GM12878 (cell line): Measurements from ENCODE around the gene NFKB2. TPM values are rescaled to one million over a fixed set of nuclear protein-coding genes. Genes with fewer than 3 reads are reported as not detected.

Source experiments
- ATAC-seq: fragments of 200-7000 bp; cut with Tn5 transposase; 3 replicates; pipeline ENCODE4 v1.9.1; 2020; ENCODE audit warnings: mild to moderate bottlenecking, moderate library complexity
- BruUV-seq: library from RNA; stranded (reverse); fragments of 400-500 nt; replicated peaks from 2 replicates; lab custom pipeline; 2021; lab: Mats Ljungman, UMichigan
- CTCF ChIA-PET: fragments of 300-600 bp; sonication (Branson Sonifier 250); formaldehyde crosslinking; extraction: SDS; loops from one replicate; lab custom pipeline; 2021; ENCODE audit warnings: inconsistent platforms; lab: Yijun Ruan, JAX
- POLR2A ChIA-PET: fragments of 350-600 bp; formaldehyde crosslinking; extraction: SDS; loops from one replicate; lab custom pipeline; 2021; ENCODE audit warnings: inconsistent platforms; lab: Charles Lee
- RAD21 ChIA-PET: fragments of 300-600 bp; sonication (Branson Sonifier 250); formaldehyde crosslinking; loops from one replicate; lab custom pipeline; 2023; ENCODE audit warnings: antibody characterized with exemption; ENCODE audit not compliant: unreplicated experiment; lab: Charles Lee
- SMC1A ChIA-PET: fragments of 300-600 bp; sonication (Branson Sonifier 250); formaldehyde crosslinking; loops from one replicate; lab custom pipeline; 2023; ENCODE audit not compliant: unreplicated experiment, uncharacterized antibody; lab: Charles Lee
- DNase-seq: peaks from one replicate; pipeline ENCODE4 v3.0.0-alpha.2; 2011; ENCODE audit warnings: low read depth, low spot score
- FAIRE-seq: peaks from 3 replicates; lab custom pipeline; 2011; peaks lifted over from hg19 to GRCh38; lab: Jason Lieb, UNC
- H2AFZ ChIP-seq: 2 replicates; pipeline ENCODE4 v1.6.0; 2011; ENCODE audit warnings: low read depth, low read length, control low read depth; ENCODE audit not compliant: control insufficient read depth
- H3K27ac ChIP-seq: 2 replicates; pipeline ENCODE4 v1.5.1; 2011; ENCODE audit warnings: control low read depth; ENCODE audit not compliant: control insufficient read depth, insufficient read depth
- H3K27me3 ChIP-seq, 2 experiments: replicated peaks in 1 of 2; 2 replicates each; pipeline versions ENCODE4 v1.6.0 to v1.6.1; 2011; ENCODE audit warnings: low read length in 1 of 2; ENCODE audit not compliant: control insufficient read depth in 2 of 2, insufficient read depth in 2 of 2
- H3K36me3 ChIP-seq, 2 experiments: 2 replicates each; pipeline ENCODE4 v1.5.1; 2011; ENCODE audit warnings: low read length in 1 of 2; ENCODE audit not compliant: control insufficient read depth in 2 of 2, insufficient read depth in 2 of 2
- H3K4me1 ChIP-seq: 2 replicates; pipeline ENCODE4 v1.6.1; 2011; ENCODE audit warnings: mild to moderate bottlenecking, low read length, moderate library complexity, mixed read lengths; ENCODE audit not compliant: control insufficient read depth, insufficient read depth
- H3K4me2 ChIP-seq: 2 replicates; pipeline ENCODE4 v1.6.0; 2011; ENCODE audit warnings: control low read depth; ENCODE audit not compliant: control insufficient read depth, insufficient read depth
- H3K4me3 ChIP-seq: fragments of 200-600 bp; sonication (generic); 2 replicates; pipeline ENCODE4 v1.5.1; 2016
- H3K79me2 ChIP-seq: 2 replicates; pipeline ENCODE4 v1.6.0; 2011; ENCODE audit warnings: low read length; ENCODE audit not compliant: control insufficient read depth, insufficient read depth
- H3K9ac ChIP-seq: 2 replicates; pipeline ENCODE4 v1.8.0; 2011; ENCODE audit warnings: low read length, control low read depth, mixed read lengths; ENCODE audit not compliant: control insufficient read depth, insufficient read depth
- H3K9me3 ChIP-seq: replicated peaks from 3 replicates; pipeline ENCODE4 v1.5.1; 2011; ENCODE audit warnings: mild to moderate bottlenecking, low read length; ENCODE audit not compliant: control insufficient read depth, insufficient read depth
- H4K20me1 ChIP-seq: 2 replicates; pipeline ENCODE4 v1.6.0; 2011; ENCODE audit not compliant: control insufficient read depth, insufficient read depth
- BHLHE40 ChIP-seq, 2 experiments: fragments of 450-650 bp in 1 of 2; IDR thresholded peaks; 2 replicates each; pipeline ENCODE4 v1.6.1; 2011 to 2017; ENCODE audit warnings: low read depth in 2 of 2, borderline replicate concordance in 1 of 2, improper control_type of control experiment in 1 of 2, low read length in 1 of 2, mild to moderate bottlenecking in 1 of 2
- EGR1 ChIP-seq, 2 experiments: IDR thresholded peaks; 1 replicate in 1 of 2; 2 replicates in 1 of 2; pipeline ENCODE4 v1.6.1; 2011 to 2012; ENCODE audit warnings: low read depth in 2 of 2, low read length in 2 of 2, borderline replicate concordance in 1 of 2, mild to moderate bottlenecking in 1 of 2, moderate library complexity in 1 of 2
- FOS ChIP-seq: IDR thresholded peaks from 3 replicates; pipeline ENCODE4 v1.6.1; 2011; ENCODE audit warnings: borderline replicate concordance; ENCODE audit not compliant: insufficient read length; ENCODE audit errors: extremely low read depth
- NR2F1 ChIP-seq: fragments of 450-650 bp; conservative IDR thresholded peaks from 2 replicates; pipeline ENCODE4 v1.6.1; 2017; ENCODE audit warnings: mild to moderate bottlenecking
- POLR2A ChIP-seq: IDR thresholded peaks from 2 replicates; pipeline ENCODE4 v1.6.1; 2011; ENCODE audit warnings: low read depth, mild to moderate bottlenecking, low read length
- POLR2AphosphoS5 ChIP-seq: IDR thresholded peaks from 2 replicates; pipeline ENCODE4 v1.6.1; 2011; ENCODE audit warnings: mild to moderate bottlenecking, low read length, inconsistent platforms
- SMAD5 ChIP-seq: IDR thresholded peaks from 2 replicates; pipeline ENCODE4 v1.6.1; 2016; ENCODE audit warnings: antibody characterized with exemption, low read depth
- TARDBP ChIP-seq: IDR thresholded peaks from 2 replicates; pipeline ENCODE4 v1.6.1; 2016; ENCODE audit warnings: borderline replicate concordance
- YY1 ChIP-seq: IDR thresholded peaks from 2 replicates; pipeline ENCODE4 v1.6.1; 2011; ENCODE audit warnings: low read depth, mild to moderate bottlenecking, low read length
- ZBED1 ChIP-seq: IDR thresholded peaks from 2 replicates; pipeline ENCODE4 v1.6.1; 2016; ENCODE audit warnings: borderline replicate concordance
- WGBS: methylation state at CpG from one replicate; pipeline ENCODE4 v1.1.6; 2016; ENCODE audit warnings: low lambda C conversion rate; ENCODE audit not compliant: insufficient replicate concordance, insufficient coverage; ENCODE audit errors: missing lambda C conversion rate; 5-methylcytosine and 5-hydroxymethylcytosine counted together
- in situ Hi-C: fragments of 300-500 bp; cut with MboI; formaldehyde crosslinking; loops from 9 replicates; pipeline ENCODE4 v1.14.3; 2018; ENCODE audit warnings: mixed read lengths
- intact Hi-C: fragments of 100-400 bp; cut with micrococcal nuclease; formaldehyde crosslinking; loops from one replicate; pipeline ENCODE4 v1.14.2; 2022; ENCODE audit not compliant: unreplicated experiment
- polyA plus RNA-seq, 11 experiments: library from polyadenylated mRNA; depleted of rRNA in 4 of 11; unstranded in 6 of 11; stranded (reverse) in 5 of 11; fragments of >200 nt; fragmentation: Nextera tagmentation in 4 of 11; fragmentation: Illumina TruSeq in 1 of 11; extraction: Ambion mirVana in 4 of 11; extraction: Trizol in 1 of 11; gene quantifications; 1 replicate in 1 of 11; 2 replicates in 10 of 11; pipeline versions ENCODE4 v1.2.1 to v1.2.3, GENCODE V29; 2011 to 2016; ENCODE audit warnings: inconsistent platforms in 2 of 11, missing spikeins in 2 of 11, low read depth in 1 of 11
- total RNA-seq, 4 experiments: library from RNA; depleted of rRNA in 3 of 4; stranded (reverse); fragments of >200 nt in 3 of 4; fragmentation: Illumina TruSeq in 1 of 4; extraction: Trizol in 1 of 4; gene quantifications; 2 replicates each; pipeline versions ENCODE4 v1.2.1 to v1.2.3, GENCODE V29; 2013 to 2021

NFKB2 gene
- total and polyA plus RNA-seq, 10 of the 15 experiments (the other 5 are each of a cell fraction or from before 2014, with no cell fraction given) = 0.56 to 144 (median 49.4) TPM

- Histone ChIP-seq H3K9ac (peak overlapping the region; percentile 99), H3K36me3 (peaks cover 15 to 30% of the 10 kb centered on the region in 2 experiments), H4K20me1 (no peaks in the 10 kb centered on the region), H2AFZ (no peak overlapping the region), H3K4me2 (peak overlapping the region; percentile 96), H3K79me2 (peaks cover 57% of the 10 kb centered on the region), H3K9me3 (no peaks in the 10 kb centered on the region; the same call in 2 of the 3 replicates), H3K27me3 (no peaks in the 10 kb centered on the region), H3K4me1 (peaks cover 25% of the 10 kb centered on the region), H3K4me3 (peak overlapping the region; percentile 100), H3K27ac (peak overlapping the region; percentile 93)
- POLR2A ChIA-PET = interaction anchor here (1.0 to 6.1 kb wide), 9 partner anchors 17 to 318 kb away, joined by 3 to 44 read pairs (median 4); partner anchors contain the start of genes ARL3, C10orf95, CUEDC2 and FBXL15
- in situ Hi-C loops = no loop called here
- SMC1A ChIA-PET = interaction anchor here (1.0 to 3.8 kb wide), 3 partner anchors 25 to 54 kb away, joined by 4 to 23 read pairs (median 10); partner anchors contain the start of genes CUEDC2 and FBXL15
- intact Hi-C loops = loop anchor here (10.0 kb wide), 1 partner anchor 249 kb away; the partner anchor contains the start of gene TRIM8
- BruUV-seq = no TSS peak
- ATAC-seq = no peak
- FAIRE-seq = no peak
- TF ChIP-seq BHLHE40 (IDR thresholded peaks at IDR 0.05; ENCODE audit: borderline replicate concordance in 1 of 2, low read depth in 2 of 2, low read length in 1 of 2) = peak in 1 of 2 experiments; percentile 30; a peak in 1 of 4 replicates
- no peak for TF ChIP-seq FOS
- peak; percentile 45; the same call in 1 of the 2 replicates for TF ChIP-seq NR2F1
- no peak for TF ChIP-seq TARDBP
- peak; percentile 29; the same call in 1 of the 2 replicates for TF ChIP-seq YY1
- TF ChIP-seq SMAD5 = 0 out of 2 replicates have a peak, but pooled peaks have one; percentile 62
- TF ChIP-seq ZBED1 = 0 out of 2 replicates have a peak, but pooled peaks have one; percentile 46
- peak; percentile 41; the same call in 1 of the 2 replicates for TF ChIP-seq POLR2AphosphoS5
- TF ChIP-seq EGR1 (IDR thresholded peaks at IDR 0.05; ENCODE audit: borderline replicate concordance in 1 of 2, low read depth in 2 of 2, low read length in 2 of 2) = peak in 1 of 2 experiments; percentile 50; a peak in 1 of 3 replicates
- 0 out of 2 replicates have a peak, but pooled peaks have one; percentile 58 for TF ChIP-seq POLR2A
- no peak for DNase-seq
- RAD21 ChIA-PET = interaction anchor here (1.3 to 5.8 kb wide), 3 partner anchors 12 to 166 kb away, joined by 3 to 33 read pairs (median 4); no protein-coding TSS in a partner anchor
- CTCF ChIA-PET = interaction anchor here (0.7 to 12.1 kb wide), 7 partner anchors 12 to 227 kb away, joined by 3 to 90 read pairs (median 6); partner anchors contain the start of genes CUEDC2 and FBXL15
- 0% methylated on average over 4 of the region's 4 CpGs for WGBS
Measured at GRCh38 chr10:102396317-102396650, 779 bp downstream of the NFKB2 start.
